SK-N-SH treated with all-trans-retinoic acid at 6 μM for 48 hours (cell line): Measurements from ENCODE around the gene PECR.

ENCODE experiments used
- ATAC-seq: fragments of 200-7000 bp; cut with Tn5 transposase; 3 replicates; pipeline ENCODE4 v1.9.1; 2020; ENCODE audit warnings: mild to moderate bottlenecking, moderate library complexity
- ARNTL ChIP-seq: fragments of 450-650 bp; formaldehyde crosslinking; IDR thresholded peaks from 2 replicates; pipeline ENCODE4 v1.5.0; 2020; ENCODE audit warnings: low read depth, mild to moderate bottlenecking, moderate library complexity, borderline replicate concordance
- BACH2 ChIP-seq: fragments of 250-450 bp; sonication (Bioruptor Pico); IDR thresholded peaks from 2 replicates; pipeline ENCODE4 v1.9.0; 2021; ENCODE audit warnings: mild to moderate bottlenecking, borderline replicate concordance
- CREB5 ChIP-seq: fragments of 250-450 bp; sonication (Bioruptor Pico); IDR thresholded peaks from 2 replicates; pipeline ENCODE4 v1.5.1; 2020; ENCODE audit warnings: low read depth, mild to moderate bottlenecking, moderate library complexity
- CSDC2 ChIP-seq: fragments of 250-450 bp; sonication (Bioruptor Pico); IDR thresholded peaks from 2 replicates; pipeline ENCODE4 v1.5.0; 2020; ENCODE audit warnings: mild to moderate bottlenecking, moderate library complexity
- ESRRG ChIP-seq: fragments of 250-450 bp; sonication (Bioruptor Pico); IDR thresholded peaks from 2 replicates; pipeline ENCODE4 v1.6.1; 2021; ENCODE audit warnings: mild to moderate bottlenecking
- ISL1 ChIP-seq: fragments of 250-450 bp; sonication (Bioruptor Pico); IDR thresholded peaks from 2 replicates; pipeline ENCODE4 v2.1.2; 2022; ENCODE audit warnings: mild to moderate bottlenecking, moderate library complexity
- PATZ1 ChIP-seq: fragments of 250-450 bp; sonication (Bioruptor Pico); IDR thresholded peaks from 2 replicates; pipeline ENCODE4 v1.8.0; 2020; ENCODE audit warnings: mild to moderate bottlenecking, moderate library complexity, borderline replicate concordance
- PPARA ChIP-seq: fragments of 250-450 bp; sonication (Bioruptor Pico); IDR thresholded peaks from 2 replicates; pipeline ENCODE4 v1.5.0; 2020; ENCODE audit warnings: mild to moderate bottlenecking, borderline replicate concordance
- RARB ChIP-seq: fragments of 250-450 bp; sonication (Bioruptor Pico); IDR thresholded peaks from 2 replicates; pipeline ENCODE4 v1.8.0; 2021; ENCODE audit warnings: mild to moderate bottlenecking, moderate library complexity
- SNAI2 ChIP-seq: fragments of 250-450 bp; sonication (Bioruptor Pico); IDR thresholded peaks from 2 replicates; pipeline ENCODE4 v1.5.0; 2020; ENCODE audit warnings: mild to moderate bottlenecking, moderate library complexity
- ZC3H10 ChIP-seq: fragments of 250-450 bp; sonication (Bioruptor Pico); IDR thresholded peaks from 2 replicates; pipeline ENCODE4 v1.5.1; 2021; ENCODE audit warnings: mild to moderate bottlenecking, moderate library complexity
- ZFP3 ChIP-seq: fragments of 250-450 bp; sonication (Bioruptor Pico); IDR thresholded peaks from 2 replicates; pipeline ENCODE4 v1.5.0; 2020; ENCODE audit warnings: mild to moderate bottlenecking, moderate library complexity
- ZFP30 ChIP-seq: fragments of 450-650 bp; formaldehyde crosslinking; IDR thresholded peaks from 2 replicates; pipeline ENCODE4 v1.5.0; 2022; ENCODE audit warnings: mild to moderate bottlenecking, moderate library complexity
- ZNF565 ChIP-seq: fragments of 450-650 bp; formaldehyde crosslinking; conservative IDR thresholded peaks from 2 replicates; pipeline ENCODE4 v1.5.0; 2020; ENCODE audit warnings: low read depth, mild to moderate bottlenecking, moderate library complexity
- ZNF70 ChIP-seq: fragments of 450-650 bp; formaldehyde crosslinking; IDR thresholded peaks from 2 replicates; pipeline ENCODE4 v1.5.0; 2020; ENCODE audit warnings: mild to moderate bottlenecking, moderate library complexity
- TF ChIP-seq, protein P1 (sequence below): fragments of 250-450 bp; sonication (Bioruptor Pico); IDR thresholded peaks from 2 replicates; pipeline ENCODE4 v1.8.0; 2021; ENCODE audit warnings: low read depth, mild to moderate bottlenecking, moderate library complexity, borderline replicate concordance
- TF ChIP-seq, protein P2 (sequence below): fragments of 250-450 bp; sonication (Bioruptor Pico); IDR thresholded peaks from 2 replicates; pipeline ENCODE4 v1.5.1; 2021; ENCODE audit warnings: mild to moderate bottlenecking, moderate library complexity

PECR gene

DNA sequence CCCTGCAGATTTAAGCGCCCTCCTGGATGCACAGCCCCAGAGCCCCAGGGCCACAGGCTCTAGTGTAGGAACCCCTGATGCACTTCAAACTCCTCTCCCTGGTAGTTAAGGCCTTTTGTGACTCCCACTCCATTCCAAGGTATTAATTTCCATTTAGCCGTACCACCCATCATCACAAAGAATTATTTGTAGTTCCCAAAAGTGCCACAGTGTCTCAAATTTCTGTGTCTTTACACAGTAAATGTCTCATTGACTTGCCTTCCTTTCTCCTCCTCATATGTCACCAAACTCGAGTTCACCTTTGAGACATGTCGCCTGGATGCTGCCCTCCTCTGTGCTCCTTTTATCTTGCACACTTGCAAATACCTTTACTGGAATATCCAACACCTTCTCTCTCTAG lies 25.9 kb downstream of the PECR start:
- ATAC-seq: no peak

DNA sequence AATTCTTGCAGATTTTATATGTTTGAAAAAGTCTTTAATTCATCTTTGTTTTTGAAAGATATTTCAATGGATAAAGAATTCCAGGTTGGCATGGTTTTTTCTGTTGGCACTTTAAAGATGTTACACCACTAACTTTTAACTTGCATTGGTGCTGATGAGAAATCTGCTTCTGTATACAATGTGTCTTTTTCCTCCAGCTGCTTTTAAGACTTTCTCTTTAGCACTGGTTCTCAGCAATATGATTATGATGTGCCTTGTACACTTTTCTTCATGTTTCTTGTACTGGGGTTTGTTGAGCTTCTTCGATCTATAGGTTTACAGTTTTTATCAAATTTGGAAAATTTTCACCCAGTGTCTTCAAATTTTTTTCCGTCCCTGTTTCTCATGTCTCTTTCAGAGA lies 29.2 kb downstream of the PECR start:
- ATAC-seq: no peak
- TF ChIP-seq CSDC2 (CRISPR knock-in tag) (no peak), ARNTL (no peak), ZNF565 (CRISPR knock-in tag) (no peak), BACH2 (no peak), ISL1 (CRISPR knock-in tag) (no peak), PATZ1 (CRISPR knock-in tag) (no peak), ZC3H10 (CRISPR knock-in tag) (no peak), ZFP30 (CRISPR knock-in tag) (no peak)
- TF ChIP-seq, protein P1, sequence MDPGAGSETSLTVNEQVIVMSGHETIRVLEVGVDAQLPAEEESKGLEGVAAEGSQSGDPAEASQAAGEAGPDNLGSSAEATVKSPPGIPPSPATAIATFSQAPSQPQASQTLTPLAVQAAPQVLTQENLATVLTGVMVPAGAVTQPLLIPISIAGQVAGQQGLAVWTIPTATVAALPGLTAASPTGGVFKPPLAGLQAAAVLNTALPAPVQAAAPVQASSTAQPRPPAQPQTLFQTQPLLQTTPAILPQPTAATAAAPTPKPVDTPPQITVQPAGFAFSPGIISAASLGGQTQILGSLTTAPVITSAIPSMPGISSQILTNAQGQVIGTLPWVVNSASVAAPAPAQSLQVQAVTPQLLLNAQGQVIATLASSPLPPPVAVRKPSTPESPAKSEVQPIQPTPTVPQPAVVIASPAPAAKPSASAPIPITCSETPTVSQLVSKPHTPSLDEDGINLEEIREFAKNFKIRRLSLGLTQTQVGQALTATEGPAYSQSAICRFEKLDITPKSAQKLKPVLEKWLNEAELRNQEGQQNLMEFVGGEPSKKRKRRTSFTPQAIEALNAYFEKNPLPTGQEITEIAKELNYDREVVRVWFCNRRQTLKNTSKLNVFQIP (CRISPR knock-in tag): no peak
- TF ChIP-seq, protein P2, sequence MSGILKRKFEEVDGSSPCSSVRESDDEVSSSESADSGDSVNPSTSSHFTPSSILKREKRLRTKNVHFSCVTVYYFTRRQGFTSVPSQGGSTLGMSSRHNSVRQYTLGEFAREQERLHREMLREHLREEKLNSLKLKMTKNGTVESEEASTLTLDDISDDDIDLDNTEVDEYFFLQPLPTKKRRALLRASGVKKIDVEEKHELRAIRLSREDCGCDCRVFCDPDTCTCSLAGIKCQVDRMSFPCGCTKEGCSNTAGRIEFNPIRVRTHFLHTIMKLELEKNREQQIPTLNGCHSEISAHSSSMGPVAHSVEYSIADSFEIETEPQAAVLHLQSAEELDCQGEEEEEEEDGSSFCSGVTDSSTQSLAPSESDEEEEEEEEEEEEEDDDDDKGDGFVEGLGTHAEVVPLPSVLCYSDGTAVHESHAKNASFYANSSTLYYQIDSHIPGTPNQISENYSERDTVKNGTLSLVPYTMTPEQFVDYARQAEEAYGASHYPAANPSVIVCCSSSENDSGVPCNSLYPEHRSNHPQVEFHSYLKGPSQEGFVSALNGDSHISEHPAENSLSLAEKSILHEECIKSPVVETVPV (CRISPR knock-in tag): no peak

More for the DNA sequence above, 25.9 kb downstream of the PECR start:
- TF ChIP-seq RARB (CRISPR knock-in tag) (no peak), BACH2 (no peak), ZFP3 (CRISPR knock-in tag) (no peak), ISL1 (CRISPR knock-in tag) (no peak)

- TF ChIP-seq ZNF70 (CRISPR knock-in tag) (no peak), ZFP3 (CRISPR knock-in tag) (no peak), PPARA (CRISPR knock-in tag) (no peak), ESRRG (no peak), CREB5 (CRISPR knock-in tag) (no peak), SNAI2 (CRISPR knock-in tag) (no peak), PATZ1 (CRISPR knock-in tag) (no peak)
- TF ChIP-seq, protein P1 (CRISPR knock-in tag): no peak
- TF ChIP-seq, protein P2 (CRISPR knock-in tag): no peak
- ATAC-seq: no peak
Measured at GRCh38 chr2:216051350-216051749, 30.3 kb downstream of the PECR start.
